Endothelial cell of umbilical vein (primary cell): ENCODE data around the gene LIN28A.

Source experiments
- EZH2 ChIP-seq: IDR thresholded peaks from 2 replicates; pipeline ENCODE4 v1.6.1; 2012; ENCODE audit warnings: borderline replicate concordance, low read depth, mild to moderate bottlenecking, moderate library complexity, low read length, inconsistent platforms; ENCODE audit not compliant: severe bottlenecking
- FOS ChIP-seq: IDR thresholded peaks from 2 replicates; pipeline ENCODE4 v1.6.1; 2011; ENCODE audit warnings: mild to moderate bottlenecking, low read length, moderate library complexity, borderline replicate concordance; ENCODE audit not compliant: insufficient read depth
- GATA2 ChIP-seq: IDR thresholded peaks from 2 replicates; pipeline ENCODE4 v1.7.0; 2011; ENCODE audit warnings: low read depth, mild to moderate bottlenecking, moderate library complexity, mixed read lengths, low read length; ENCODE audit not compliant: insufficient read length, insufficient read depth
- JUN ChIP-seq: IDR thresholded peaks from 2 replicates; pipeline ENCODE4 v1.6.1; 2011; ENCODE audit warnings: borderline replicate concordance, low read depth; ENCODE audit not compliant: insufficient read length, insufficient read depth
- MYC ChIP-seq: IDR thresholded peaks from one replicate; pipeline ENCODE4 v1.6.1; 2011; ENCODE audit warnings: mild to moderate bottlenecking, low read depth, low read length
- POLR2A ChIP-seq: IDR thresholded peaks from 2 replicates; pipeline ENCODE4 v1.6.1; 2012; ENCODE audit warnings: low read depth, mild to moderate bottlenecking, control low read depth, low read length
- POLR2AphosphoS5 ChIP-seq: IDR thresholded peaks from 2 replicates; pipeline ENCODE4 v1.6.1; 2012; ENCODE audit warnings: low read depth, mild to moderate bottlenecking, control low read depth, low read length, moderate library complexity; ENCODE audit not compliant: insufficient read depth
- TF ChIP-seq, protein P1 (sequence below), 2 donors: IDR thresholded peaks; 1 replicate in 1 of 2; 2 replicates in 1 of 2; pipeline ENCODE4 v1.5.1; 2011; ENCODE audit warnings: low read length in 2 of 2, mild to moderate bottlenecking in 2 of 2, moderate library complexity in 2 of 2, control low read depth in 1 of 2, inconsistent platforms in 1 of 2, low read depth in 1 of 2; ENCODE audit not compliant: insufficient read depth in 1 of 2; ENCODE audit errors: extremely low read depth in 1 of 2
- TF ChIP-seq, protein P2 (sequence below): IDR thresholded peaks from 2 replicates; pipeline ENCODE4 v1.6.1; 2011; ENCODE audit not compliant: insufficient read depth, insufficient read length

DNA sequence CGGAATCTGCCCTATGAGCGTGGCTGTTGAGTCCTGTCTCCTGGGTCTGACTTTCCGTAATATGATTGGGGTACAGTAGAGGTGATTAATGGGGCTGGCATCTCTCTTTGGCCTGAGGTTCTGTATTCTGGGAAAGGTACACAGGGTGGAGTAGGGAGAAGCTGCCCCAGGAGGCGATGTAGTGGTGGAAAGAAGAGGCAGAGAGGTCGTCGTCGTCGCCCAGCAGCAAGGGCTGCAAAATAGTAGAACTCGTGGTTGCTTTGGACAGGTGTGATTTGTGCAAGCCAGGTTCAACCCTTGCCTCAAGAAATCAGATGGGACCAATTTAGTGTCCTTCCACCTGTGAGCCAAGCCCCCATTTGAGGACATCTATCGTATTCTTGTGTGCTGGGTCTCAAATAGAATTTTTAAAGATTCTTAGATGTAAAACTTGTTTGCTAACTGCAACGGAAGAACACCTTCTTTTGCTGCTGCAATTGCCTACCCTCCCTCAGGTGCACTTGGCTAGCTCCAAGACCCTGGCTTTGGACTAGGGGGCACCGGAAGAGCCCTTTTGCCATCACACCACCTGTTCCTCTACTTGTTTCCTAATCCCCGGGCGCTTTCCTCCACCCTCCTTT is 60.4 kb downstream of the LIN28A start:
- TF ChIP-seq, protein P1, sequence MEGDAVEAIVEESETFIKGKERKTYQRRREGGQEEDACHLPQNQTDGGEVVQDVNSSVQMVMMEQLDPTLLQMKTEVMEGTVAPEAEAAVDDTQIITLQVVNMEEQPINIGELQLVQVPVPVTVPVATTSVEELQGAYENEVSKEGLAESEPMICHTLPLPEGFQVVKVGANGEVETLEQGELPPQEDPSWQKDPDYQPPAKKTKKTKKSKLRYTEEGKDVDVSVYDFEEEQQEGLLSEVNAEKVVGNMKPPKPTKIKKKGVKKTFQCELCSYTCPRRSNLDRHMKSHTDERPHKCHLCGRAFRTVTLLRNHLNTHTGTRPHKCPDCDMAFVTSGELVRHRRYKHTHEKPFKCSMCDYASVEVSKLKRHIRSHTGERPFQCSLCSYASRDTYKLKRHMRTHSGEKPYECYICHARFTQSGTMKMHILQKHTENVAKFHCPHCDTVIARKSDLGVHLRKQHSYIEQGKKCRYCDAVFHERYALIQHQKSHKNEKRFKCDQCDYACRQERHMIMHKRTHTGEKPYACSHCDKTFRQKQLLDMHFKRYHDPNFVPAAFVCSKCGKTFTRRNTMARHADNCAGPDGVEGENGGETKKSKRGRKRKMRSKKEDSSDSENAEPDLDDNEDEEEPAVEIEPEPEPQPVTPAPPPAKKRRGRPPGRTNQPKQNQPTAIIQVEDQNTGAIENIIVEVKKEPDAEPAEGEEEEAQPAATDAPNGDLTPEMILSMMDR (IDR thresholded peaks at IDR 0.05; ENCODE audit: extremely low read depth in 1 of 2, insufficient read depth in 1 of 2, low read depth in 1 of 2, low read length in 2 of 2): no peak
- TF ChIP-seq POLR2A (no peak), MYC (no peak), FOS (no peak), POLR2AphosphoS5 (no peak), GATA2 (no peak), JUN (no peak), EZH2 (no peak)
- TF ChIP-seq, protein P2, sequence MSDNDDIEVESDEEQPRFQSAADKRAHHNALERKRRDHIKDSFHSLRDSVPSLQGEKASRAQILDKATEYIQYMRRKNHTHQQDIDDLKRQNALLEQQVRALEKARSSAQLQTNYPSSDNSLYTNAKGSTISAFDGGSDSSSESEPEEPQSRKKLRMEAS: no peak
